ENCODE results near the gene DUOXA2. TPM values are rescaled to one million over a fixed set of nuclear protein-coding genes. Genes with fewer than 3 reads are reported as not detected.

DUOXA2 gene
- polyA plus RNA-seq, 2 of the 4 experiments (the other 2 are of a cell fraction), result not detected

DNA sequence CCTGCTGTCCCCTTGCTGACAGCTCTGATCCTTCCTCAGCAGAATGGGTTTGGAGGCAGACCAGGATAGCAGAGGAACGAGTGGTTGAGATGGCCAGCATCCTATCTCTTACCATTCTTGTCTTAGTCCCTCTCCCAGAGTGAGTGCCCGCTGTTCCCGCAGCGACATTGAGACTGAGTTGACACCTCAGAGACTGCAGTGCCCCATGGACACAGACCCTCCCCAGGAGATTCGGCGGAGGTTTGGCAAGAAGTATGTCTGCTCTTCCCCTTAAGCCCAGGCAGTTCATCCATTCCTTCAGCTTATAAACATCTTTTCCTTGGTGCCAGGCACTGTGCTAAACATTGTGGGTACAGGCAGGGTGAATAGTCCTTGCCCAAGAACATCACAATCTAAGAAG lies 36.9 kb downstream of the DUOXA2 start:
- 96% methylated on average over 4 of the region's 6 CpGs for WGBS (ENCODE audit: missing lambda C conversion rate)

GRCh38 chr15:45151998-45152828 lies 38.1 kb downstream of the DUOXA2 start:
- ATAC-seq (no peak), FAIRE-seq (no peak), DNase-seq (ENCODE audit: low read depth in 1 of 2, low spot score in 1 of 2) (no peak)
- ChIA-PET POLR2A (no interaction called here), CTCF (interaction anchor here (2.5 to 4.0 kb wide), 2 partner anchors 10 kb away, joined by 8 to 30 read pairs; no protein-coding TSS in a partner anchor)
- no peak overlapping the region for H3K4me2 ChIP-seq
- no peak overlapping the region for H3K4me3 ChIP-seq
- H3K9me3 ChIP-seq, result no peaks in the 10 kb centered on the region
- WGBS (ENCODE audit: missing lambda C conversion rate), result 91% methylated on average over 33 of the region's 36 CpGs
- H3K4me1 ChIP-seq, result no peaks in the 10 kb centered on the region
- no peak for TF ChIP-seq FOSB (CRISPR knock-in tag; IDR thresholded peaks at IDR 0.05)
- TF ChIP-seq BHLHE40 (IDR thresholded peaks at IDR 0.05; ENCODE audit: low read depth, low read length), result no peak
- no peak overlapping the region for H3K27ac ChIP-seq

More for the DNA sequence above, 36.9 kb downstream of the DUOXA2 start:
- Histone ChIP-seq H3K27ac (no peak overlapping the region), H3K9me3 (no peaks in the 10 kb centered on the region), H3K4me2 (no peak overlapping the region), H3K4me3 (no peak overlapping the region), H3K4me1 (no peaks in the 10 kb centered on the region)
- ChIA-PET CTCF (interaction anchor here (2.3 to 4.0 kb wide), 2 partner anchors 12 to 24 kb away, joined by 6 to 30 read pairs; no protein-coding TSS in a partner anchor), POLR2A (no interaction called here)
- DNase-seq (ENCODE audit: low read depth in 1 of 2, low spot score in 1 of 2), result no peak
- TF ChIP-seq RCOR1 (IDR thresholded peaks at IDR 0.05; ENCODE audit: low read depth, low read length), result no peak
- ATAC-seq, result no peak
- FAIRE-seq, result no peak

- ChIA-PET POLR2A (no interaction called here), CTCF (interaction anchor here (1.0 to 1.8 kb wide), 3 partner anchors 38 to 50 kb away, joined by 3 to 5 read pairs (median 5); no protein-coding TSS in a partner anchor)
- no peak overlapping the region for H3K4me2 ChIP-seq
- H3K27ac ChIP-seq, result no peak overlapping the region
- FAIRE-seq (no peak), DNase-seq (ENCODE audit: low read depth in 1 of 2, low spot score in 1 of 2) (no peak), ATAC-seq (no peak)
- H3K4me1 ChIP-seq, result no peaks in the 10 kb centered on the region
- no peaks in the 10 kb centered on the region for H3K9me3 ChIP-seq
- WGBS (ENCODE audit: missing lambda C conversion rate), result 95% methylated on average over 8 of the region's 8 CpGs
- TF ChIP-seq, protein P1, sequence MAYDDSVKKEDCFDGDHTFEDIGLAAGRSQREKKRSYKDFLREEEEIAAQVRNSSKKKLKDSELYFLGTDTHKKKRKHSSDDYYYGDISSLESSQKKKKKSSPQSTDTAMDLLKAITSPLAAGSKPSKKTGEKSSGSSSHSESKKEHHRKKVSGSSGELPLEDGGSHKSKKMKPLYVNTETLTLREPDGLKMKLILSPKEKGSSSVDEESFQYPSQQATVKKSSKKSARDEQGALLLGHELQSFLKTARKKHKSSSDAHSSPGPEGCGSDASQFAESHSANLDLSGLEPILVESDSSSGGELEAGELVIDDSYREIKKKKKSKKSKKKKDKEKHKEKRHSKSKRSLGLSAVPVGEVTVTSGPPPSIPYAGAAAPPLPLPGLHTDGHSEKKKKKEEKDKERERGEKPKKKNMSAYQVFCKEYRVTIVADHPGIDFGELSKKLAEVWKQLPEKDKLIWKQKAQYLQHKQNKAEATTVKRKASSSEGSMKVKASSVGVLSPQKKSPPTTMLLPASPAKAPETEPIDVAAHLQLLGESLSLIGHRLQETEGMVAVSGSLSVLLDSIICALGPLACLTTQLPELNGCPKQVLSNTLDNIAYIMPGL (CRISPR knock-in tag; IDR thresholded peaks at IDR 0.05; ENCODE audit: borderline replicate concordance), result no peak
- no peak for TF ChIP-seq FOXS1 (CRISPR knock-in tag; IDR thresholded peaks at IDR 0.05)
- TF ChIP-seq EHMT2 (IDR thresholded peaks at IDR 0.05; ENCODE audit: low read depth), result no peak
- TF ChIP-seq KDM1A (IDR thresholded peaks at IDR 0.05; ENCODE audit: low read depth), result no peak
- TF ChIP-seq EHF (CRISPR knock-in tag; IDR thresholded peaks at IDR 0.05), result no peak
- H3K4me3 ChIP-seq, result no peak overlapping the region
Measured at GRCh38 chr15:45155739-45156138, 41.6 kb downstream of the DUOXA2 start.

- no peaks in the 10 kb centered on the region for H3K9me3 ChIP-seq
- no peak for DNase-seq (ENCODE audit: low read depth in 1 of 2, low spot score in 1 of 2)
- ATAC-seq, result no peak
- H3K4me2 ChIP-seq, result no peak overlapping the region
- no peaks in the 10 kb centered on the region for H3K4me1 ChIP-seq
- FAIRE-seq, result no peak
- ChIA-PET CTCF (interaction anchor here (0.8 to 1.8 kb wide), 4 partner anchors 39 to 301 kb away, joined by 4 to 5 read pairs (median 4); no protein-coding TSS in a partner anchor), POLR2A (no interaction called here)
- no peak overlapping the region for H3K27ac ChIP-seq
- H3K4me3 ChIP-seq, result no peak overlapping the region
- 91% methylated on average over 6 of the region's 7 CpGs for WGBS (ENCODE audit: missing lambda C conversion rate)
- TF ChIP-seq, protein P1 (CRISPR knock-in tag; IDR thresholded peaks at IDR 0.05; ENCODE audit: borderline replicate concordance), result no peak
- TF ChIP-seq HOXB5 (CRISPR knock-in tag; IDR thresholded peaks at IDR 0.05), result no peak
- TF ChIP-seq SREBF2 (IDR thresholded peaks at IDR 0.05), result no peak
- TF ChIP-seq EHMT2 (IDR thresholded peaks at IDR 0.05; ENCODE audit: low read depth), result no peak
- TF ChIP-seq ZC3H11A (IDR thresholded peaks at IDR 0.05), result no peak
- no peak for TF ChIP-seq KDM5A (IDR thresholded peaks at IDR 0.05)
- TF ChIP-seq MAZ (IDR thresholded peaks at IDR 0.05; ENCODE audit: borderline replicate concordance, low read depth, low read length), result no peak
- no peak for TF ChIP-seq ZNF302 (CRISPR knock-in tag; IDR thresholded peaks at IDR 0.05)
- no peak for TF ChIP-seq NFE2L2 (conservative IDR thresholded peaks at IDR 0.05; ENCODE audit: low read length)
- no peak for TF ChIP-seq EP300 (IDR thresholded peaks at IDR 0.05)
- TF ChIP-seq HDAC2 (IDR thresholded peaks at IDR 0.05), result no peak
- TF ChIP-seq, protein P2, sequence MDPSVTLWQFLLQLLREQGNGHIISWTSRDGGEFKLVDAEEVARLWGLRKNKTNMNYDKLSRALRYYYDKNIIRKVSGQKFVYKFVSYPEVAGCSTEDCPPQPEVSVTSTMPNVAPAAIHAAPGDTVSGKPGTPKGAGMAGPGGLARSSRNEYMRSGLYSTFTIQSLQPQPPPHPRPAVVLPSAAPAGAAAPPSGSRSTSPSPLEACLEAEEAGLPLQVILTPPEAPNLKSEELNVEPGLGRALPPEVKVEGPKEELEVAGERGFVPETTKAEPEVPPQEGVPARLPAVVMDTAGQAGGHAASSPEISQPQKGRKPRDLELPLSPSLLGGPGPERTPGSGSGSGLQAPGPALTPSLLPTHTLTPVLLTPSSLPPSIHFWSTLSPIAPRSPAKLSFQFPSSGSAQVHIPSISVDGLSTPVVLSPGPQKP (IDR thresholded peaks at IDR 0.05; ENCODE audit: low read depth, low read length), result no peak
- TF ChIP-seq, protein P3, sequence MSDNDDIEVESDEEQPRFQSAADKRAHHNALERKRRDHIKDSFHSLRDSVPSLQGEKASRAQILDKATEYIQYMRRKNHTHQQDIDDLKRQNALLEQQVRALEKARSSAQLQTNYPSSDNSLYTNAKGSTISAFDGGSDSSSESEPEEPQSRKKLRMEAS (IDR thresholded peaks at IDR 0.05), result no peak
- no peak for TF ChIP-seq HES2 (IDR thresholded peaks at IDR 0.05)
- TF ChIP-seq FOSL2 (IDR thresholded peaks at IDR 0.05), result no peak
- no peak for TF ChIP-seq FOSL2 (CRISPR knock-in tag; IDR thresholded peaks at IDR 0.05)
- TF ChIP-seq HOXA7 (CRISPR knock-in tag; IDR thresholded peaks at IDR 0.05), result no peak
- TF ChIP-seq ESRRA (IDR thresholded peaks at IDR 0.05; ENCODE audit: borderline replicate concordance, low read length), result no peak
Measured at GRCh38 chr15:45156744-45157455, 42.8 kb downstream of the DUOXA2 start.
